HG02840 (cell line): Measurements from ENCODE around the gene FAM24A.

Experiments
- ATAC-seq: cut with Tn5 transposase; IDR thresholded peaks from one replicate; pipeline ENCODE4 v1.9.1; 2021; ENCODE audit warnings: mild to moderate bottlenecking, moderate library complexity, moderate number of reproducible peaks; ENCODE audit not compliant: unreplicated experiment, low FRiP score

The FAM24A gene

GRCh38 chr10:122915700-122916099, 5.3 kb downstream of the FAM24A start:
- ATAC-seq = no peak

DNA sequence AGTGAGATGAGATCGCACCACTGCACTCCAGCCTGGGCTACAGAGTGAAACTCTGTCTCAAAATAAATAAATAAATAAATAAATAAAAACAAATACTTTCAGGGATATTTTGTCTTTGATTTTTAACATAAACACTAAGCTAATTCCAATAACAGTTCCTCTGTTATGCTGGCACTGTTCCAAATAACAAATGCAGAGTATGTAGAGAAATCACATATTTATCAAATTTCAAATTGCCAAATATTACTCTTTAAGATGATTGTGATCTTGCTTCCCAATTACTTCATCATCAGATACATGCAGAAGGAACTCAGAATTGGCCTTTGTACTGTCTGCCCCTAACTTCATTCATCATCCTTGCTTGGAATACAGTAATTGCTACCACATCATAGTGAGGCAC, 19.7 kb downstream of the FAM24A start:
- no peak for ATAC-seq

- no peak for ATAC-seq
These were observed 20.9 kb downstream of the FAM24A start for GRCh38 chr10:122931088-122931906.

GRCh38 chr10:122939133-122939855, 28.9 kb downstream of the FAM24A start:
- ATAC-seq = no peak

GRCh38 chr10:122939856-122940543, 29.6 kb downstream of the FAM24A start:
- ATAC-seq = no peak

DNA sequence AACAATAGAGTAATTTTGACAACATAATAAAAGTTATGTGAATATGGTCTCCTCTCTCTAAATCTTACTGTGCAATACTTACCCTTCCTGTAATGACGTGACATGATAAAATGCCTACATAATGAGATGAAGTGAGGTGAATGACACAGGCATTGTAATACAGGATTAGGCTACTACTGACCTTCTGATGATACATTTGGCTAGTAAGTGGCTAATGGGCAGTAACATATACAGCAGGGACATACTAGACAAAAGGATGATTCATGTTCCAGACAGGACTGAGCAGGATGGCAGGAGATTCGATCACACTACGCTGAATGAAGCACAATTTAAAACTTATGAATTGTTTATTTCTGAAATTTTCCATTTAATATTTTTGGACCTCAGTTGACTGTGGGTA, 38.9 kb downstream of the FAM24A start:
- ATAC-seq = no peak

GRCh38 chr10:122953902-122954730, 43.7 kb downstream of the FAM24A start, which contains the start of gene C10orf88:
Gene C10orf88, minus strand, starts transcription at chr10:122954227. Its CDS starts 49 bp downstream, at chr10:122954178.
- peak; percentile 97 for ATAC-seq

DNA sequence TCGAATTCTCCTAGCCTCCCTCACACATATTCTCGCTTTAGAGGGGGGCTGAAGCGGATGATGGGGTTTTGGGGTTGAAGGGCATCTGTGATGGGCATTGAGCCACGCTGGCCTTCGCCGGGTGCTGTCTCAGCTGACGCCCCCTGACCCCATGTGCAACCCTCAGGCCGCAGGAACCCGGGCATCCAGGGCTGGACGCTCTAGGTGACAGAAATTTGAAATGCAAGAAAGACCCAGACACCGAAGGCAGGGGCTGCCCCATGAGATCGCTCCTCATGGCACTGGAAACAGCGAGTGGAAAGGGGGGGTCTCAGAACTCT, 44.3 kb downstream of the FAM24A start:
- no peak for ATAC-seq

- ATAC-seq = no peak
These were observed 45.5 kb downstream of the FAM24A start for GRCh38 chr10:122955892-122956291.

GRCh38 chr10:122957474-122957873, 47.1 kb downstream of the FAM24A start:
- no peak for ATAC-seq

- ATAC-seq = no peak
These were observed 52.0 kb downstream of the FAM24A start for GRCh38 chr10:122962405-122962804.
